ENCODE measurements around the gene FBF1. TPM values are rescaled to one million over a fixed set of nuclear protein-coding genes. Genes with fewer than 3 reads are reported as not detected.

Gene FBF1
- total RNA-seq, 1 experiment from 2014 or later: 22.8 TPM

DNA sequence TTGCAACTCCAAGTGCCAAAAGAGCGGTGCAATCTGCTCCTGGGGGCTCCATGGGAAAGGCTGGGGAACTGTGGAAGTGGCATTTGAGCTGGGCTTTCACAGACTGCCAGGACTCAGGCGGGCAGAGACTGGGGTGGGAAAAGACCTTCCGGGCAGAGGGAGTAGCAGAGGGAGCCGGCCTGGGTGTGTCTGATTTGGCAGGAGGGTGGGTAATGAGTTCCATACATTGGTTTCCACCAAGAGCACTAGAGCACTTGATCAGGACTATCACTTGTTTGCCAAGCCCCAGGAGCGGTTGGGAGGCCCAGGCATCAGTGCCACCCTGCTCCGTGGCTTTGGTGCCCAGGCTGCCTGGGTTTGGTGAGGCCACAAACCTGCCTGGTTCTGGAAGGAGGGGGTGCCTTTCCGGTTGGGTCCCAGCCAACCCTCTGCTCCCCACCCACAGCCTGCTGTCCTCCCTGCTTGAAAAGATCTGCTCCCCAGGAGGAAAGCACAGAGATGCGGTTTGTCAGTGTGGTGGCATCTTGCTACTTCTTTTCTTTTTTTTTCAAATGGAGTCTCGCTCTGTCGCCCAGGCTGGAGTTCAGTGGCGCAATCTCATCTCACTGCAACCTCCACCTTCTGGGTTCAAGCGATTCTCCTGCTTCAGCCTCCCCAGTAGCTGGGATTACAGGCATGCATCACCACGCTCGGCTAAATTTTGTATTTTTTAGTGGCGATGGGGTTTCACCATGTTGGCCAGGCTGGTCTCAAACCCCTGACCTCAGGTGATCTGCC lies 59.0 kb downstream of the FBF1 start:
- DNase-seq (ENCODE audit: low read depth, low spot score): no peak
- H3K4me3 ChIP-seq (replicated peaks in 1 of 2; ENCODE audit: low read depth in 1 of 2, low read length in 2 of 2): no peak overlapping the region
- H3K79me2 ChIP-seq (ENCODE audit: insufficient read depth, low read length): peaks cover 11% of the 10 kb centered on the region
- no peak overlapping the region for H3K27ac ChIP-seq (ENCODE audit: low read depth, low read length)
- ATAC-seq: no peak
- H3K9me3 ChIP-seq (ENCODE audit: control insufficient read depth in 1 of 2, insufficient read depth in 1 of 2, low read depth in 1 of 2, low read length in 2 of 2): no peaks in the 10 kb centered on the region
- no peaks in the 10 kb centered on the region for H4K20me1 ChIP-seq (ENCODE audit: insufficient read depth)
- RAD21 ChIA-PET (ENCODE audit: low non-redundant PET in 1 of 2, low total read pairs in 2 of 2, uncharacterized antibody in 2 of 2, unreplicated experiment in 2 of 2): no interaction called here
- no peak overlapping the region for H3K4me2 ChIP-seq (ENCODE audit: low read length)
- CTCF ChIA-PET: interaction anchor here (1.4 kb wide), 2 partner anchors 13 to 23 kb away, joined by 3 to 4 read pairs; partner anchors contain the start of gene MRPL38
- no peak overlapping the region for H3K9ac ChIP-seq (ENCODE audit: low read length)
- no TSS peak for BruUV-seq (replicated peaks)
- H3K36me3 ChIP-seq (ENCODE audit: control insufficient read depth in 1 of 2, insufficient read depth in 2 of 2, low read length in 2 of 2): no peaks in the 10 kb centered on the region
- TF ChIP-seq, protein P1, sequence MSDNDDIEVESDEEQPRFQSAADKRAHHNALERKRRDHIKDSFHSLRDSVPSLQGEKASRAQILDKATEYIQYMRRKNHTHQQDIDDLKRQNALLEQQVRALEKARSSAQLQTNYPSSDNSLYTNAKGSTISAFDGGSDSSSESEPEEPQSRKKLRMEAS (IDR thresholded peaks at IDR 0.05): no peak
- TF ChIP-seq EZH2phosphoT487 (IDR thresholded peaks at IDR 0.05; ENCODE audit: borderline replicate concordance) (no peak), POLR2AphosphoS5 (IDR thresholded peaks at IDR 0.05; ENCODE audit: low read depth, low read length) (no peak), EGR1 (IDR thresholded peaks at IDR 0.05; ENCODE audit: low read depth) (no peak), YY1 (IDR thresholded peaks at IDR 0.05; ENCODE audit: extremely low read depth, insufficient replicate concordance, low read depth, low read length) (no peak), ZFX (IDR thresholded peaks at IDR 0.05) (no peak), CTCF (IDR thresholded peaks at IDR 0.05 in 2 of 3, conservative IDR thresholded peaks at IDR 0.05 in 1 of 3; ENCODE audit: borderline replicate concordance in 1 of 3, insufficient read depth in 1 of 3, low read depth in 2 of 3, low read length in 2 of 3) (no peak), EZH2 (IDR thresholded peaks at IDR 0.05) (no peak), SRF (IDR thresholded peaks at IDR 0.05; ENCODE audit: low read depth) (no peak), CEBPB (IDR thresholded peaks at IDR 0.05; ENCODE audit: low read depth) (no peak), ZNF274 (IDR thresholded peaks at IDR 0.05; ENCODE audit: low read depth, low read length) (no peak), ELF1 (IDR thresholded peaks at IDR 0.05; ENCODE audit: borderline replicate concordance, low read depth) (no peak), SP1 (IDR thresholded peaks at IDR 0.05; ENCODE audit: low read depth) (no peak), CBX3 (IDR thresholded peaks at IDR 0.05; ENCODE audit: low read depth) (no peak), SIN3A (IDR thresholded peaks at IDR 0.05; ENCODE audit: low read depth) (no peak), TCF7L2 (IDR thresholded peaks at IDR 0.05; ENCODE audit: borderline replicate concordance, extremely low read depth, insufficient read depth, insufficient read length) (no peak)
- TF ChIP-seq, protein P2, sequence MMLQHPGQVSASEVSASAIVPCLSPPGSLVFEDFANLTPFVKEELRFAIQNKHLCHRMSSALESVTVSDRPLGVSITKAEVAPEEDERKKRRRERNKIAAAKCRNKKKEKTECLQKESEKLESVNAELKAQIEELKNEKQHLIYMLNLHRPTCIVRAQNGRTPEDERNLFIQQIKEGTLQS (IDR thresholded peaks at IDR 0.05): no peak
- intact Hi-C loops (cut with micrococcal nuclease): no loop called here
- H2AFZ ChIP-seq (ENCODE audit: low read depth, low read length, poor library complexity, severe bottlenecking): no peak overlapping the region
- H3K4me1 ChIP-seq (ENCODE audit: control insufficient read depth in 1 of 2, insufficient read depth in 2 of 2, low read length in 2 of 2): peaks cover 9 to 21% of the 10 kb centered on the region in 2 experiments
- no peaks in the 10 kb centered on the region for H3K9me2 ChIP-seq (ENCODE audit: insufficient read depth)
- H3K27me3 ChIP-seq (ENCODE audit: insufficient read depth, low read length): no peaks in the 10 kb centered on the region
- POLR2A ChIA-PET: interaction anchor here (1.0 to 1.3 kb wide), 3 partner anchors 9 to 148 kb away, joined by 3 to 8 read pairs (median 5); a partner anchor contains a TSS

Measured in HCT116 (cell line).